Measurements from ENCODE around the gene KCNC3. TPM values are rescaled to one million over a fixed set of nuclear protein-coding genes. Genes with fewer than 3 reads are reported as not detected.

The KCNC3 gene
- total and polyA plus RNA-seq, 2 of the 4 experiments (the other 2 are of a cell fraction): 0.07 TPM; not detected in 1

DNA sequence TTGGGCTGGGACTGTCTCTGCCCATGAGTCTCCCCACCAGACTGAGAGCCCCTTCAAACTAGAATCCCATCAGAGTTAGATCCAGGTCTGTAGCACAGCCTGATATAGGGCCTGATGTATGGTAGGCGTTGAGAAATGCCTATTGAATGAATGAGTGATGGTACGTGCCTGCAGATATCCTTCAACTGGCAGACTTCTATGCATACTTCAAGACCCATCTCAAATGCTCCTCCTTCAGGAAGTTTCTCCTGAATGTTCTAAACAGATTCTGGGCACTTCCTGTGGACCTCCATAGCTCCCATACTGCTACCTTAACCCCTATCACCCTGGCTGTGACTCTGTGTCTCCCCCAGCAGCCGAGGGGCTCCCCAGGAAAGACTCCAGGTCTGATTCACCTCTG lies 48.2 kb downstream of the KCNC3 start:
- H2AFZ ChIP-seq (replicated peaks; ENCODE audit: low read length, poor library complexity): no peak overlapping the region
- H3K9me3 ChIP-seq (ENCODE audit: control insufficient read depth, insufficient read depth, low read length): peaks cover 6% of the 10 kb centered on the region
- no peak overlapping the region for H2AK9ac ChIP-seq (replicated peaks; ENCODE audit: low read depth, low read length, poor library complexity)
- H2BK15ac ChIP-seq (ENCODE audit: low read depth, low read length): no peak overlapping the region
- no peak overlapping the region for H2AK5ac ChIP-seq (ENCODE audit: low read depth, low read length)
- H3K79me1 ChIP-seq (ENCODE audit: low read depth in 1 of 2, low read length in 2 of 2): no peaks in the 10 kb centered on the region
- no peak overlapping the region for H3K27ac ChIP-seq (ENCODE audit: insufficient read depth, low read length)
- ATAC-seq (ENCODE audit: low read depth) (no peak), DNase-seq (no peak)
- H3K56ac ChIP-seq (ENCODE audit: extremely low read depth, insufficient read depth, low read length): no peak overlapping the region
- H3K4me2 ChIP-seq (ENCODE audit: low read depth, low read length): no peak overlapping the region
- H3K4me1 ChIP-seq (ENCODE audit: control insufficient read depth, insufficient read depth, low read length): no peaks in the 10 kb centered on the region
- no peak overlapping the region for H3K14ac ChIP-seq (replicated peaks; ENCODE audit: low read depth, low read length)
- H2BK5ac ChIP-seq (ENCODE audit: low read depth, low read length, poor library complexity, severe bottlenecking): no peak overlapping the region
- no peak overlapping the region for H4K91ac ChIP-seq (ENCODE audit: insufficient read depth, low read depth, low read length)
- H2BK20ac ChIP-seq (ENCODE audit: low read depth, low read length): no peak overlapping the region
- no peak overlapping the region for H2BK120ac ChIP-seq (ENCODE audit: low read depth, low read length)
- no peak overlapping the region for H4K8ac ChIP-seq (ENCODE audit: low read depth in 2 of 2, low read length in 2 of 2)
- H4K5ac ChIP-seq (ENCODE audit: low read depth, low read length): no peak overlapping the region
- TF ChIP-seq RFX5 (IDR thresholded peaks at IDR 0.05; ENCODE audit: low read depth, low read length) (no peak), RCOR1 (IDR thresholded peaks at IDR 0.05; ENCODE audit: insufficient replicate concordance, low read length) (no peak), SMC3 (IDR thresholded peaks at IDR 0.05; ENCODE audit: low read depth, low read length) (no peak), NFE2L2 (IDR thresholded peaks at IDR 0.05; ENCODE audit: low read depth, low read length) (no peak), MAZ (IDR thresholded peaks at IDR 0.05; ENCODE audit: borderline replicate concordance, low read depth, low read length) (no peak), CEBPB (IDR thresholded peaks at IDR 0.05; ENCODE audit: low read depth, low read length) (no peak), MAFK (IDR thresholded peaks at IDR 0.05; ENCODE audit: low read depth, low read length) (no peak), RAD21 (IDR thresholded peaks at IDR 0.05; ENCODE audit: low read length) (no peak)
- TF ChIP-seq, protein P1, sequence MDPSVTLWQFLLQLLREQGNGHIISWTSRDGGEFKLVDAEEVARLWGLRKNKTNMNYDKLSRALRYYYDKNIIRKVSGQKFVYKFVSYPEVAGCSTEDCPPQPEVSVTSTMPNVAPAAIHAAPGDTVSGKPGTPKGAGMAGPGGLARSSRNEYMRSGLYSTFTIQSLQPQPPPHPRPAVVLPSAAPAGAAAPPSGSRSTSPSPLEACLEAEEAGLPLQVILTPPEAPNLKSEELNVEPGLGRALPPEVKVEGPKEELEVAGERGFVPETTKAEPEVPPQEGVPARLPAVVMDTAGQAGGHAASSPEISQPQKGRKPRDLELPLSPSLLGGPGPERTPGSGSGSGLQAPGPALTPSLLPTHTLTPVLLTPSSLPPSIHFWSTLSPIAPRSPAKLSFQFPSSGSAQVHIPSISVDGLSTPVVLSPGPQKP (IDR thresholded peaks at IDR 0.05; ENCODE audit: borderline replicate concordance, low read depth, low read length): no peak
- BruUV-seq (replicated peaks): no TSS peak
- no peak overlapping the region for H3K4ac ChIP-seq (ENCODE audit: low read depth, low read length)
- in situ Hi-C loops (cut with MboI; ENCODE audit: low sequenced_read_pairs) (no loop called here), dilution Hi-C loops (cut with HindIII; ENCODE audit: low sequenced_read_pairs, unreplicated experiment) (no loop called here), intact Hi-C loops (cut with micrococcal nuclease) (no loop called here)
- ChIA-PET CTCF (no interaction called here), POLR2A (ENCODE audit: unreplicated experiment) (no interaction called here)
- no CpG with 5 or more reads among the region's 3 CpGs for WGBS, 2 experiments (ENCODE audit: extremely low coverage in 2 of 2, insufficient read length in 1 of 2)
- H3K23ac ChIP-seq (ENCODE audit: low read depth, low read length): no peak overlapping the region
- H3K9me1 ChIP-seq (ENCODE audit: insufficient read depth, low read length): no peaks in the 10 kb centered on the region
- no peaks in the 10 kb centered on the region for H3K36me3 ChIP-seq (ENCODE audit: control insufficient read depth, insufficient read depth, low read length)
- H3K18ac ChIP-seq (ENCODE audit: low read depth, low read length): no peak overlapping the region
- H3K27me3 ChIP-seq (ENCODE audit: control insufficient read depth, insufficient read depth, low read length): no peaks in the 10 kb centered on the region
- H3K4me3 ChIP-seq (ENCODE audit: insufficient read depth, low read depth, low read length): no peak overlapping the region
- no peaks in the 10 kb centered on the region for H4K20me1 ChIP-seq (ENCODE audit: insufficient read depth, low read length)
- no peak overlapping the region for H3K9ac ChIP-seq (ENCODE audit: low read depth, low read length)

Data from IMR-90 (cell line).